Breast epithelium (tissue), 4 donors: ENCODE measurements around the gene STON2. TPM values are rescaled to one million over a fixed set of nuclear protein-coding genes. Genes with fewer than 3 reads are reported as not detected.

Source experiments
- DNase-seq, 2 donors: peaks; one replicate each; pipeline ENCODE4 v3.0.0-alpha.2; 2019; ENCODE audit warnings: low spot score in 2 of 2
- H3K27ac ChIP-seq, 2 donors: fragments of 200-600 bp; sonication (generic) in 1 of 2; one replicate each; pipeline ENCODE4 v1.5.1; 2016 to 2019; ENCODE audit warnings: mild to moderate bottlenecking in 1 of 2
- H3K27me3 ChIP-seq, 2 donors: fragments of 200-600 bp; sonication (generic) in 1 of 2; one replicate each; pipeline versions ENCODE4 v1.5.1 to v1.6.0; 2017 to 2019; ENCODE audit warnings: control low read depth in 1 of 2, mild to moderate bottlenecking in 1 of 2
- H3K36me3 ChIP-seq: fragments of 200-600 bp; one replicate; pipeline ENCODE4 v1.5.1; 2019
- H3K4me1 ChIP-seq, 2 donors: fragments of 200-600 bp; sonication (generic); one replicate each; pipeline ENCODE4 v1.5.1; 2016 to 2019; ENCODE audit warnings: control low read depth in 1 of 2
- H3K4me3 ChIP-seq, 3 donors: fragments of 200-600 bp; sonication (generic); 1 replicate in 2 of 3; 2 replicates in 1 of 3; pipeline ENCODE4 v1.5.1; 2016 to 2019; ENCODE audit warnings: mild to moderate bottlenecking in 3 of 3, moderate library complexity in 2 of 3
- H3K9me3 ChIP-seq, 2 donors: fragments of 200-600 bp; sonication (generic) in 1 of 2; one replicate each; pipeline ENCODE4 v1.5.1; 2016 to 2019; ENCODE audit warnings: control low read depth in 1 of 2
- CTCF ChIP-seq, 3 donors: fragments of 450-650 bp; IDR thresholded peaks; one replicate each; pipeline ENCODE4 v1.5.1; 2016 to 2017; ENCODE audit warnings: antibody characterized with exemption in 3 of 3, mild to moderate bottlenecking in 3 of 3, moderate library complexity in 3 of 3
- POLR2A ChIP-seq: fragments of 450-650 bp; IDR thresholded peaks from one replicate; pipeline ENCODE4 v1.6.1; 2016; ENCODE audit warnings: antibody characterized with exemption, mild to moderate bottlenecking, moderate library complexity
- POLR2AphosphoS5 ChIP-seq, 3 donors: sonication (generic); formaldehyde crosslinking; IDR thresholded peaks; one replicate each; pipeline ENCODE4 v1.6.1; 2017; ENCODE audit warnings: antibody characterized with exemption in 3 of 3
- intact Hi-C: fragments of 100-400 bp; cut with DNase I; formaldehyde crosslinking; loops from one replicate; pipeline ENCODE4 v1.15.1; 2023; ENCODE audit warnings: low total_unique reads
- total RNA-seq, 3 donors: library from RNA; depleted of rRNA; stranded (reverse); fragments of >200 nt; gene quantifications; one replicate each; pipeline ENCODE4 v1.1.0, GENCODE V29; 2016

Gene STON2
- total RNA-seq, 3 donors from 2014 or later = 24.6 to 30.2 (median 27.5) TPM

GRCh38 chr14:81319314-81319713 lies 80.8 kb downstream of the STON2 start:
- H3K4me1 ChIP-seq = no peaks in the 10 kb centered on the region
- no peaks in the 10 kb centered on the region for H3K9me3 ChIP-seq
- H3K4me3 ChIP-seq = no peak overlapping the region
- intact Hi-C loops = no loop called here
- H3K27ac ChIP-seq = no peak overlapping the region
- no peaks in the 10 kb centered on the region for H3K27me3 ChIP-seq
- TF ChIP-seq POLR2A (no peak), CTCF (IDR thresholded peaks at IDR 0.05) (no peak), POLR2AphosphoS5 (IDR thresholded peaks at IDR 0.05) (no peak)
- no peaks in the 10 kb centered on the region for H3K36me3 ChIP-seq
- no peak for DNase-seq

GRCh38 chr14:81315341-81315740 lies 84.8 kb downstream of the STON2 start:
- peaks cover 6 to 8% of the 10 kb centered on the region in 2 donors for H3K4me1 ChIP-seq
- H3K9me3 ChIP-seq = no peaks in the 10 kb centered on the region
- H3K27ac ChIP-seq = peak overlapping the region; percentile 21 to 62
- no peaks in the 10 kb centered on the region for H3K27me3 ChIP-seq
- no peak overlapping the region for H3K4me3 ChIP-seq
- H3K36me3 ChIP-seq = no peaks in the 10 kb centered on the region
- DNase-seq = no peak
- intact Hi-C loops = no loop called here
- TF ChIP-seq POLR2AphosphoS5 (IDR thresholded peaks at IDR 0.05) (no peak), POLR2A (no peak), CTCF (IDR thresholded peaks at IDR 0.05) (no peak)

- Histone ChIP-seq H3K4me1 (peaks cover 6 to 8% of the 10 kb centered on the region in 2 donors), H3K27me3 (no peaks in the 10 kb centered on the region), H3K9me3 (no peaks in the 10 kb centered on the region), H3K4me3 (no peak overlapping the region), H3K36me3 (no peaks in the 10 kb centered on the region), H3K27ac (peak overlapping the region; percentile 62 to 66)
- intact Hi-C loops = no loop called here
- TF ChIP-seq CTCF (IDR thresholded peaks at IDR 0.05) (no peak), POLR2AphosphoS5 (IDR thresholded peaks at IDR 0.05) (no peak), POLR2A (no peak)
- no peak for DNase-seq
Observed at GRCh38 chr14:81314443-81315175, 85.5 kb downstream of the STON2 start.

GRCh38 chr14:81313775-81314429 lies 86.2 kb downstream of the STON2 start:
- H3K27ac ChIP-seq = peak overlapping the region; percentile 62 to 66
- no peaks in the 10 kb centered on the region for H3K36me3 ChIP-seq
- intact Hi-C loops = no loop called here
- DNase-seq = peak in 1 of 2 donors; percentile 58
- H3K27me3 ChIP-seq = no peaks in the 10 kb centered on the region
- H3K4me1 ChIP-seq = peaks cover 6 to 8% of the 10 kb centered on the region in 2 donors
- H3K9me3 ChIP-seq = no peaks in the 10 kb centered on the region
- TF ChIP-seq POLR2A = no peak
- peak in 2 of 3 donors; percentile 62 to 81 for TF ChIP-seq POLR2AphosphoS5 (IDR thresholded peaks at IDR 0.05)
- H3K4me3 ChIP-seq = no peak overlapping the region

GRCh38 chr14:81313200-81313599 lies 86.9 kb downstream of the STON2 start:
- DNase-seq = no peak
- no peaks in the 10 kb centered on the region for H3K9me3 ChIP-seq
- no peaks in the 10 kb centered on the region for H3K36me3 ChIP-seq
- peaks cover 6 to 8% of the 10 kb centered on the region in 2 donors for H3K4me1 ChIP-seq
- intact Hi-C loops = no loop called here
- H3K4me3 ChIP-seq = no peak overlapping the region
- no peak for TF ChIP-seq POLR2A
- no peak for TF ChIP-seq CTCF (IDR thresholded peaks at IDR 0.05)
- TF ChIP-seq POLR2AphosphoS5 (IDR thresholded peaks at IDR 0.05) = no peak
- H3K27me3 ChIP-seq = no peaks in the 10 kb centered on the region
- peak overlapping the region; percentile 62 to 73 for H3K27ac ChIP-seq
